NT2/D1 (cell line): ENCODE results near the gene UGT1A5.
"Not testable (repeated sequence)": the region's sequence is repeated elsewhere in the genome, so short reads cannot be mapped to it uniquely, and the experiment has no call there.

Source experiments
- DNase-seq: peaks from one replicate; pipeline ENCODE4 v3.0.0-alpha.2; 2011; ENCODE audit warnings: low read depth, low spot score
- H3K27me3 ChIP-seq: 2 replicates; pipeline ENCODE4 v1.6.0; 2011; ENCODE audit warnings: mild to moderate bottlenecking; ENCODE audit not compliant: insufficient read length, insufficient read depth
- H3K36me3 ChIP-seq: 2 replicates; pipeline ENCODE4 v1.6.1; 2011; ENCODE audit warnings: mild to moderate bottlenecking, low read length, mixed read lengths; ENCODE audit not compliant: insufficient read depth, insufficient read length
- H3K4me1 ChIP-seq: 2 replicates; pipeline ENCODE4 v1.5.1; 2011; ENCODE audit not compliant: insufficient read depth, insufficient read length
- H3K4me3 ChIP-seq: 2 replicates; pipeline ENCODE4 v1.5.1; 2011; ENCODE audit warnings: low read depth; ENCODE audit not compliant: insufficient read length
- H3K9ac ChIP-seq: 2 replicates; pipeline ENCODE4 v1.6.0; 2011; ENCODE audit warnings: low read depth; ENCODE audit not compliant: insufficient read length
- H3K9me3 ChIP-seq: 2 replicates; pipeline ENCODE4 v1.5.1; 2011; ENCODE audit warnings: mild to moderate bottlenecking, low read length; ENCODE audit not compliant: insufficient read depth
- SUZ12 ChIP-seq: IDR thresholded peaks from 2 replicates; pipeline ENCODE4 v1.6.1; 2011; ENCODE audit not compliant: insufficient read length, insufficient read depth; ENCODE audit errors: extremely low read depth
- YY1 ChIP-seq: IDR thresholded peaks from 2 replicates; pipeline ENCODE4 v1.6.1; 2011; ENCODE audit not compliant: insufficient read length, insufficient read depth
- ZNF274 ChIP-seq: IDR thresholded peaks from 2 replicates; pipeline ENCODE4 v1.6.1; 2011; ENCODE audit warnings: mild to moderate bottlenecking, low read depth, low read length

The UGT1A5 gene

DNA sequence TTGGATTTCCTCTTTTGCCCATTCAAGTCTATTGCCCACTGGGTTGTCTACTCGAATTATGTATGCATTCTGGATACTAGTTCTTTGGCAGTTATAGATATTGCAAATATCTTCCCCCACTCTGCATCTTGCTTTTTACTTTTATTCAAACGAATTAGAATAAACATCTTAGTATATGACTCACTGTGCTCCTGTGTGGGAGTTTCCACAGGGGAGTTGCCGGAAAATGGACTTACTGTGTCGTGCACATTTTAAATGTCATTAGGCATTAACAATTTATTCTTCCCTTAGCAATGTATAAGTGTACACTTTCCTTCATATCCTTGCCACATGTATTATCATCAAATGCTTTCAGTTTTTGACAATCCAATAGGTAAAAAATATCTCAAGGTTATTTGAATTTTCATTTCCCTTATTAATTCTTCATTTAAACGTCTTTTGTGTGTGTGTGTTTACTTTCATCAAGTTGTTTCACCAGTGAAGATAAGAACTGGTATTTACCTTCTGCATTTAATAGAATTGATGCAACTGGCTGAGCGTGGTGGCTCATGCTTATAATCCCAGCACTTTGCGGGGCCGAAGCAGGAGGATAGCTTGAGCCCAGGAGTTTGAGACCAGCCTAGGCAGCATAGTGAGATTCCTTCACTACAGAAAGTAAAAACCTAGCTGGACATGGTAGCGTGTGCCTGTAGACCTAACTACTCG is 4.6 kb upstream of the UGT1A5 start:
- Histone ChIP-seq H3K36me3 (no peaks in the 10 kb centered on the region), H3K27me3 (no peaks in the 10 kb centered on the region), H3K4me1 (no peaks in the 10 kb centered on the region), H3K4me3 (no peak overlapping the region), H3K9ac (no peak overlapping the region), H3K9me3 (no peaks in the 10 kb centered on the region)
- TF ChIP-seq SUZ12: no peak
- TF ChIP-seq ZNF274: no peak
- no peak for TF ChIP-seq YY1
- DNase-seq: no peak

DNA sequence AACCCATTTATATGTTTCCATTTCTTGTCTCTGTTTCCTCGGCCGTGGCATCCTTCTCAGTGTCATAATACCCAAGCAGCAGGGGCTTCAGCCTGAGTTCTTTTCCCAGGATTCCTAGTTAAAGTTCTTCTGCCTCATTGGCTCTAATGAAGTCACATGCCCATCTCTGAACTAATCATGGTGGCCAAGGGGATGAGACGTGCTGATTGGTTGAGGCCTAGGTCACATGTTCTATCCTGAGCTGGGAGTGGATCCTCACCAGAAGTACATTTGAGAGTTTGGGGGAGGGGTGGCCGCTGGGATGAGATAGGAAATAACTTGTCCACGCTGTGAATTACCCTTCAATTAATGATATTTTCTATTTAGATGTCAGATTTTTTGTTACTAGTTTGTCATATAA is 3.8 kb upstream of the UGT1A5 start:
- TF ChIP-seq ZNF274 (no peak), SUZ12 (no peak), YY1 (no peak)
- Histone ChIP-seq H3K4me1 (no peaks in the 10 kb centered on the region), H3K9me3 (no peaks in the 10 kb centered on the region), H3K36me3 (no peaks in the 10 kb centered on the region), H3K4me3 (no peak overlapping the region), H3K27me3 (no peaks in the 10 kb centered on the region), H3K9ac (no peak overlapping the region)
- no peak for DNase-seq

DNA sequence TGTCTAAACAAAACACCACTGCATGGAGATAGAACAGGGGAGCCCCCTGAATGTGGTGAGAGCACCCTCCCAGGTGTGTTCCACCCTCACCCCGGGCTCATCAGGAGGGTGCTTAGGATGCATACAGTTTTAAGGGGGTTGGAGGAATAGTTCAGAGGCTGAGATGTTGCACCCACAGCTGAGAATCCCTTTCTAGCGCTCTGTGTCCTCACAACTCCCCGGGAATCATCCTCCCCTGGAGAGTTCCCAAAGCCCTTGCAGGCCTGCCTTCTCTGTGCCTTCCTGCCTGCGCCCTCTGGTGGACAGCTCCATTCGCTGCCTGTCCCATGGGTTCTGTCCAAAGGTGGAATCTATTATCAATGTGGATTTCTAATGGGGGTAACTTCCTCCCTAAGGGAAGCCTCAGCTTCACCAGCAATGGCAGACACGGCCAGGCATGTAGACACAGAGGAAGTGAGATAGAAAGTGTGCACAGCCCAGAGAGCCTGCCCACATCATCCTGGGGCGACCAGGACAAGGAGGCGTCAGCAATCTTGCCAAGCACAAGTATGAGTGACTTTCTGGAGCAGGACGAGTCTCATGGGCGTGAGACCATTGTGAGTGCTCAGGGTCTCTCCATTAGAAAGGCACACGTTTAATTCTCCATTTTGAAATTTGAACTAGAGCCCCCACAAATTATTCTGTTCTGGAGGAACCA is 1.2 kb upstream of the UGT1A5 start:
- Histone ChIP-seq H3K9ac (no peak overlapping the region), H3K4me1 (no peaks in the 10 kb centered on the region), H3K4me3 (no peak overlapping the region), H3K9me3 (no peaks in the 10 kb centered on the region), H3K27me3 (no peaks in the 10 kb centered on the region), H3K36me3 (no peaks in the 10 kb centered on the region)
- TF ChIP-seq YY1 (no peak), ZNF274 (no peak), SUZ12 (no peak)
- DNase-seq: peak; percentile 57

DNA sequence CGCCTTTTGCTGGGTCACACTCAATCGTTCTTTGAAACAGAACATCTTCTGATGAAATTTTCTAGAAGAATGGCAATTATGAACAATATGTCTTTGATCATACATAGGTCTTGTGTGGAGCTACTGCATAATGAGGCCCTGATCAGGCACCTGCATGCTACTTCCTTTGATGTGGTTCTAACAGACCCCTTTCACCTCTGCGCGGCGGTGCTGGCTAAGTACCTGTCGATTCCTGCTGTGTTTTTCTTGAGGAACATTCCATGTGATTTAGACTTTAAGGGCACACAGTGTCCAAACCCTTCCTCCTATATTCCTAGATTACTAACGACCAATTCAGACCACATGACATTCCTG is 532 bp downstream of the UGT1A5 start:
- Histone ChIP-seq H3K27me3 (no peaks in the 10 kb centered on the region), H3K4me3 (no peak overlapping the region), H3K9me3 (no peaks in the 10 kb centered on the region), H3K36me3 (no peaks in the 10 kb centered on the region), H3K4me1 (no peaks in the 10 kb centered on the region), H3K9ac (no peak overlapping the region)
- no peak for DNase-seq
- TF ChIP-seq SUZ12: no peak
- no peak for TF ChIP-seq ZNF274
- TF ChIP-seq YY1: no peak

DNA sequence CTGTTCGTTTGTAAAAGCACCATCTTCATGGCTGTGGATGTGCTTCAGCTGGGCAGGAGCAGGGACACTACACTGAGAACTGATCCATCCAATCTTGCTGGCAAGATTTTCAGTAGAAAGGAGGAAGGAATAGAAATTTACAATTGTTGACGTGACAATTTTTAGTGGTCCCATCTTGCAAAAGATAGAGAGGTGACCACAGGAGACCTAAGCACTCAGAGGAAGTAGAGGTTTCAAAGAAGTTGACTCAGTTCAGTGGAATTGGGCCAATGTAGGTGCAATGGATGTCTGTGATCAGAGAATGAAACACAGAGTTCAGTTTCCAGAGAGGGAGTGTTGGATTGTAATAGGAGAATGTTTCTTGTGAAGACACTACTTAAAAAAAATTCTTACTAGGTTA is 1.4 kb downstream of the UGT1A5 start:
- Histone ChIP-seq H3K9me3 (no peaks in the 10 kb centered on the region), H3K4me1 (no peaks in the 10 kb centered on the region), H3K4me3 (no peak overlapping the region), H3K27me3 (no peaks in the 10 kb centered on the region), H3K9ac (no peak overlapping the region), H3K36me3 (no peaks in the 10 kb centered on the region)
- no peak for DNase-seq
- TF ChIP-seq YY1 (no peak), SUZ12 (no peak)

DNA sequence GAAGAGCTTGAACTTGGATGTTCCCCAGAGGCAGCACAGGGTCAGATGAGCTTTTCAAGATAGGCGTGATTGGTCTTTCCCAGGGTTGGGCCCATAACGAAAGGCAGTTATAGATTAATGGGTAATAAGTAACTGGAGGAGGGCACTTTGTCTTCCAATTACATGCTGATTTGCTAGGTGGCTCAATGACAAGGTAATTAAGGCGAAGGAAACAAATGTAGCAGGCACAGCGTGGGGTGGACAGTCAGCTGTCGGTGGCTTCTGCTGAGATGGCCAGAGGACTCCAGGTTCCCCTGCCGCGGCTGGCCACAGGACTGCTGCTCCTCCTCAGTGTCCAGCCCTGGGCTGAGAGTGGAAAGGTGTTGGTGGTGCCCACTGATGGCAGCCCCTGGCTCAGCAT is 5.8 kb downstream of the UGT1A5 start, which contains the start of gene UGT1A4:
Gene UGT1A4, plus strand, starts transcription at position 185 of the 400 bp plus-strand sequence. Its CDS starts 85 bp downstream, at position 270.
- H3K9me3 ChIP-seq: no peaks in the 10 kb centered on the region
- TF ChIP-seq SUZ12 (no peak), YY1 (no peak), ZNF274 (no peak)
- H3K27me3 ChIP-seq: no peaks in the 10 kb centered on the region
- DNase-seq: no peak
- no peaks in the 10 kb centered on the region for H3K4me1 ChIP-seq
- H3K36me3 ChIP-seq: no peaks in the 10 kb centered on the region
- H3K4me3 ChIP-seq: no peak within 1 kb of the TSS
- no peak within 1 kb of the TSS for H3K9ac ChIP-seq

DNA sequence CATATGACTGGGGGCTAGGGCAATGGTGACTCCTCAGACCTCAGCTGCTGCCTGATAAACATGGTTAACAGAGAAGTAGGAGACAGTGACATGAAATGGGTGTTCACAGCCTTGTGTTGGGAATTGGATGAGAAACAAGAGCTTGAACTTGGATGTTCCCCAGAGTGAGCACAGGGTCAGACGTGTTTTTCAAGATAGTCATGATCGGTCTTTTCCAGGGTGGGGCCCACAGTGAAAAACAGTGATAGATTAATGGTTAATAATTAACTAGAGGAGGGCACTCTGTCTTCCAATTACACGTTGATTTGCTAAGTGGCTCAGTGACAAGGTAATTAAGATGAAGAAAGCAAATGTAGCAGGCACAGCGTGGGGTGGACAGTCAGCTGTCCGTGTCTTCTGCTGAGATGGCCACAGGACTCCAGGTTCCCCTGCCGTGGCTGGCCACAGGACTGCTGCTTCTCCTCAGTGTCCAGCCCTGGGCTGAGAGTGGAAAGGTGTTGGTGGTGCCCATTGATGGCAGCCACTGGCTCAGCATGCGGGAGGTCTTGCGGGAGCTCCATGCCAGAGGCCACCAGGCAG is 16.1 kb downstream of the UGT1A5 start, which contains the start of gene UGT1A3:
Gene UGT1A3, plus strand, starts transcription at position 320 of the 579 bp plus-strand sequence. Its CDS starts 85 bp downstream, at position 405.
- no peak for TF ChIP-seq ZNF274
- TF ChIP-seq YY1: no peak
- TF ChIP-seq SUZ12: no peak
- DNase-seq: no peak
- no peaks in the 10 kb centered on the region for H3K4me1 ChIP-seq
- H3K27me3 ChIP-seq: no peaks in the 10 kb centered on the region
- H3K4me3 ChIP-seq: no peak within 1 kb of the TSS
- H3K9me3 ChIP-seq: no peaks in the 10 kb centered on the region
- no peak within 1 kb of the TSS for H3K9ac ChIP-seq
- H3K36me3 ChIP-seq: no peaks in the 10 kb centered on the region

DNA sequence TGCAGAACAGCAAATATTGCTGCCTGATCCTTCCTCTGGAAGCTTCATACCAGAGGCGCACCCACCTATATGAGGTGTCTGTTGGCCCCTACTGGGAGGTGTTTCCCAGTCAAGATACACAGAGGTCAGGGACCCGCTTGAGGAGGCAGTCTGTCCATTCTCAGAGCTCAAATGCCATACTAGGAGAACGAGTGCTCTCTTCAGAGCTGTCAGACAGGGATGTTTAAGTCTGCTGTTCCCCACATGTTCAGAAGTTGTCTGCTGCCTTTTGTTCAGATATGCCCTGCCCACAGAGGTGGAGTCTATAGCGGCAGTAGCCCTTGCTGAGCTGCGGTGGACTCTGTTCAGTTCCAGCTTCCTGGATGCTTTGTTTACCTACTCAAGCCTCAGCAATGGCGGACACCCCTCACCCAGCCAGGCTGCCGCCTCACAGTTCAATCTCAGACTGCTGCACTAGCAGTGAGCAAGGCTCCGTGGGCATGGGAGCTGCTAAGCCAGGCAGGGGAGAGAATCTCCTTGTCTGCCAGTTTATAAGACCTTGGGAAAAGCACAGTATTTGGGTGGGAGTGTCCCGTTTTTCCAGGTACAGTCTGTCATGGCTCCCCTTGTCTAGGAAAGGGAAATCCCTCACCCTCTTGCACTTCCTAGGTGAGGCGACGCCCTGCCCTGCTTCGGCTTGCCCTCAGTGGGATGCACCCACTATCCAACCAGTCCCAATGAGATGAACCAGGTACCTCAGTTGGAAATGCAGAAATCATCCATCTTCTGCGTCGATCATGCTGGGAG is 24.4 kb downstream of the UGT1A5 start:
- not testable (repeated sequence) for H3K4me3 ChIP-seq, H3K4me1 ChIP-seq, DNase-seq, H3K27me3 ChIP-seq, H3K36me3 ChIP-seq, H3K9ac ChIP-seq
- H3K9me3 ChIP-seq: peaks cover 12% of the 10 kb centered on the region; the same call in 1 of the 2 replicates
